ENCODE data around the gene SGMS1. TPM values are rescaled to one million over a fixed set of nuclear protein-coding genes. Genes with fewer than 3 reads are reported as not detected.
"Not testable (repeated sequence)": the region's sequence is repeated elsewhere in the genome, so short reads cannot be mapped to it uniquely, and the experiment has no call there.

Gene SGMS1
- total and polyA plus RNA-seq, 2 experiments from 2014 or later: 15.0 to 34.7 TPM

GRCh38 chr10:50366421-50366820 is 257.3 kb downstream of the SGMS1 start:
- not testable (repeated sequence) for H3K27me3 ChIP-seq (ENCODE audit: insufficient read depth); H3K9me2 ChIP-seq (ENCODE audit: insufficient read depth); H3K27ac Mint-ChIP-seq; H3K4me1 ChIP-seq (ENCODE audit: insufficient read depth); H3K27ac ChIP-seq (ENCODE audit: low read depth); H3F3A ChIP-seq (replicated peaks; ENCODE audit: low read depth); H3K4me3 ChIP-seq; H3K4me3 Mint-ChIP-seq; H3K36me3 ChIP-seq (ENCODE audit: insufficient read depth); H3K9me3 Mint-ChIP-seq; ATAC-seq; H3K27me3 Mint-ChIP-seq (ENCODE audit: insufficient read depth, low read depth, poor library complexity); H3K79me2 ChIP-seq (replicated peaks; ENCODE audit: insufficient read depth); DNase-seq (ENCODE audit: low spot score); H2AFZ ChIP-seq; H3K4me2 ChIP-seq; H4K20me1 ChIP-seq (replicated peaks; ENCODE audit: insufficient read depth)
- Mint-ChIP-seq H3K36me3 (ENCODE audit: low read depth) (peaks cover 15% of the 10 kb centered on the region), H3K4me1 (peaks cover 21% of the 10 kb centered on the region)

GRCh38 chr10:50364730-50365129 is 259.0 kb downstream of the SGMS1 start:
- H2AFZ ChIP-seq; H3K27me3 ChIP-seq (ENCODE audit: insufficient read depth); H4K20me1 ChIP-seq (replicated peaks; ENCODE audit: insufficient read depth); H3F3A ChIP-seq (replicated peaks; ENCODE audit: low read depth); H3K9me2 ChIP-seq (ENCODE audit: insufficient read depth); ATAC-seq; H3K27ac ChIP-seq (ENCODE audit: low read depth); H3K27ac Mint-ChIP-seq; H3K36me3 ChIP-seq (ENCODE audit: insufficient read depth); H3K4me3 Mint-ChIP-seq; DNase-seq (ENCODE audit: low spot score); H3K79me2 ChIP-seq (replicated peaks; ENCODE audit: insufficient read depth); H3K4me2 ChIP-seq; H3K9me3 Mint-ChIP-seq; H3K4me3 ChIP-seq; H3K27me3 Mint-ChIP-seq (ENCODE audit: insufficient read depth, low read depth, poor library complexity): not testable (repeated sequence)
- peaks cover 18% of the 10 kb centered on the region for H3K4me1 ChIP-seq (ENCODE audit: insufficient read depth)
- peaks cover 15% of the 10 kb centered on the region for H3K36me3 Mint-ChIP-seq (ENCODE audit: low read depth)
- H3K4me1 Mint-ChIP-seq: peaks cover 35% of the 10 kb centered on the region

GRCh38 chr10:50362547-50363125 is 261.1 kb downstream of the SGMS1 start:
- Histone ChIP-seq H3K4me2 (no peak overlapping the region), H3K9me2 (ENCODE audit: insufficient read depth) (no peaks in the 10 kb centered on the region), H2AFZ (no peak overlapping the region), H3F3A (replicated peaks; ENCODE audit: low read depth) (no peaks in the 10 kb centered on the region), H3K27ac (ENCODE audit: low read depth) (no peak overlapping the region), H3K4me3 (no peak overlapping the region), H3K79me2 (replicated peaks; ENCODE audit: insufficient read depth) (no peaks in the 10 kb centered on the region), H4K20me1 (replicated peaks; ENCODE audit: insufficient read depth) (no peaks in the 10 kb centered on the region), H3K4me1 (ENCODE audit: insufficient read depth) (peaks cover 18% of the 10 kb centered on the region), H3K27me3 (ENCODE audit: insufficient read depth) (no peaks in the 10 kb centered on the region), H3K36me3 (ENCODE audit: insufficient read depth) (no peaks in the 10 kb centered on the region)
- Mint-ChIP-seq H3K27me3 (ENCODE audit: insufficient read depth, low read depth, poor library complexity) (peaks cover 4% of the 10 kb centered on the region), H3K9me3 (no peaks in the 10 kb centered on the region), H3K4me1 (peaks cover 35% of the 10 kb centered on the region), H3K4me3 (no peak overlapping the region), H3K36me3 (ENCODE audit: low read depth) (peaks cover 15% of the 10 kb centered on the region), H3K27ac (0 out of 2 replicates have a peak overlapping the region, but pooled peaks have one; percentile 6)
- ATAC-seq (no peak), DNase-seq (ENCODE audit: low spot score) (no peak)
- TF ChIP-seq CTCF (conservative IDR thresholded peaks at IDR 0.05; ENCODE audit: low read depth in 2 of 2) (no peak), STAT1 (IDR thresholded peaks at IDR 0.05; ENCODE audit: unreplicated experiment) (no peak), ETS1 (IDR thresholded peaks at IDR 0.05) (no peak), EZH2 (IDR thresholded peaks at IDR 0.05; ENCODE audit: low read depth, unreplicated experiment) (no peak), ZNF114 (CRISPR knock-in tag; IDR thresholded peaks at IDR 0.05) (no peak), NANOG (IDR thresholded peaks at IDR 0.05; ENCODE audit: borderline replicate concordance) (no peak)
